ENCODE data around the gene RBM10. TPM values are rescaled to one million over a fixed set of nuclear protein-coding genes. Genes with fewer than 3 reads are reported as not detected.

RBM10 gene
- total RNA-seq, 1 donor from 2014 or later = 34.5 TPM

- no peak for DNase-seq (ENCODE audit: low read depth)
- Histone ChIP-seq H3K4me3 (ENCODE audit: low read depth, low read length) (no peak overlapping the region), H3K36me3 (ENCODE audit: control insufficient read depth, insufficient read depth, low read length) (peaks cover 2% of the 10 kb centered on the region), H3K27me3 (ENCODE audit: control insufficient read depth, insufficient read depth, low read length) (no peaks in the 10 kb centered on the region)
- TF ChIP-seq, protein P1, sequence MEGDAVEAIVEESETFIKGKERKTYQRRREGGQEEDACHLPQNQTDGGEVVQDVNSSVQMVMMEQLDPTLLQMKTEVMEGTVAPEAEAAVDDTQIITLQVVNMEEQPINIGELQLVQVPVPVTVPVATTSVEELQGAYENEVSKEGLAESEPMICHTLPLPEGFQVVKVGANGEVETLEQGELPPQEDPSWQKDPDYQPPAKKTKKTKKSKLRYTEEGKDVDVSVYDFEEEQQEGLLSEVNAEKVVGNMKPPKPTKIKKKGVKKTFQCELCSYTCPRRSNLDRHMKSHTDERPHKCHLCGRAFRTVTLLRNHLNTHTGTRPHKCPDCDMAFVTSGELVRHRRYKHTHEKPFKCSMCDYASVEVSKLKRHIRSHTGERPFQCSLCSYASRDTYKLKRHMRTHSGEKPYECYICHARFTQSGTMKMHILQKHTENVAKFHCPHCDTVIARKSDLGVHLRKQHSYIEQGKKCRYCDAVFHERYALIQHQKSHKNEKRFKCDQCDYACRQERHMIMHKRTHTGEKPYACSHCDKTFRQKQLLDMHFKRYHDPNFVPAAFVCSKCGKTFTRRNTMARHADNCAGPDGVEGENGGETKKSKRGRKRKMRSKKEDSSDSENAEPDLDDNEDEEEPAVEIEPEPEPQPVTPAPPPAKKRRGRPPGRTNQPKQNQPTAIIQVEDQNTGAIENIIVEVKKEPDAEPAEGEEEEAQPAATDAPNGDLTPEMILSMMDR (IDR thresholded peaks at IDR 0.05; ENCODE audit: insufficient read depth, low read length, poor library complexity, severe bottlenecking) = no peak
Measured at GRCh38 chrX:47196098-47196497, 51.1 kb downstream of the RBM10 start.

DNA sequence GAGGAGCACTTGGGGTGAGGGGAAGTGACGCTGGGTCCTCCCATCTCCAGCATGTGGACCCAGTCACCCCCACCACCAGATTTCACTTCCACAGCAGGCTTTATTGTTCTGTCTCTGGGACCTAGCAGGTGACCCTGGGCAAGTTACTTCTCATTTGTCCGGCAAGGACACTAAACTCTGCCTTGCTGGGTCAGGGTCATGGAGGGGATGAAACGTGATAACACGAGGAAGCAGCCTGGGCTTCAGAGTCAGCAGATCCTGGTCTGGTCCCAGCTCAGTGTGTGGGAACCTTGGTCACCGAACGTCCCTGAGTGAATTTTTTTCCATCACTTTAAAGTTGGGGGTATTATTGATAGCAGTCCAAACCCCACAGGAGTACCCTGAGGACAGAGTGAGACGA, 52.5 kb downstream of the RBM10 start:
- H3K36me3 ChIP-seq (ENCODE audit: control insufficient read depth, insufficient read depth, low read length) = peaks cover 4% of the 10 kb centered on the region
- H3K4me3 ChIP-seq (ENCODE audit: low read depth, low read length) = no peak overlapping the region
- no peak for DNase-seq (ENCODE audit: low read depth)

DNA sequence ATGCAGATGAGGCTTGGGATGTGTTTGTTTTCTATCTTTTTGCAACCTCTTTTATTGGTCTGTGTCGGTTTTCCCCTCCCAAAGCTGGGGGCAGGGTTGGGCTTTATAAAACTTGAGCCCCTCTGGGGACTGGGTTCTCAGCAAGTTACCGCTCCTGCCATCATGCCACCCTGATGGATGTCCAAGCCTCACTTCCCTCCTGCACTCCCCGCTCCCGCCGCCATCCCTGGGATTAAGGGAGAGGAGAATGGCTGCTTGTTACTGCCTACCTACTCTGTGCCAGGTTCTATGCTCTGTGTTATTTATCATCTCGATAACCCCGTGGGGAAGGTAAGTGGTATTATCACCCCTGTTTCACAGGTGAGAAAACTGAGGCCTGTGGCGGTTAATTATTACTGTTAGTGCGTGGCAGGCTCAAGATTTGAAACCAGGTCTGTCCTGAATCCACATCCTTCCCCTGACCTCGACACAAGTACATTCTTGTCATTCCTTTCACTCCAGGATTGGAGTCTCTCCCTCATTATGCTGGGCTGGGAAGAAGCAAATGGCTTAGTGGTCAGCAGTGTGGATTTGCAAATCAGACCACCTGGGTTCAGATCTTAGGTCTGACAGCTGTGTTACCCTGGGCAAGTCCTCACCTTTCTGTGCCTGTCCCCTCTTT, 53.1 kb downstream of the RBM10 start:
- TF ChIP-seq, protein P1 (IDR thresholded peaks at IDR 0.05; ENCODE audit: insufficient read depth, low read length, poor library complexity, severe bottlenecking) = no peak
- DNase-seq (ENCODE audit: low read depth) = no peak
- Histone ChIP-seq H3K36me3 (ENCODE audit: control insufficient read depth, insufficient read depth, low read length) (peaks cover 4% of the 10 kb centered on the region), H3K27me3 (ENCODE audit: control insufficient read depth, insufficient read depth, low read length) (no peaks in the 10 kb centered on the region), H3K4me3 (ENCODE audit: low read depth, low read length) (no peak overlapping the region)

More for the DNA sequence above, 52.5 kb downstream of the RBM10 start:
- TF ChIP-seq, protein P1 (IDR thresholded peaks at IDR 0.05; ENCODE audit: insufficient read depth, low read length, poor library complexity, severe bottlenecking) = no peak
- H3K27me3 ChIP-seq (ENCODE audit: control insufficient read depth, insufficient read depth, low read length) = no peaks in the 10 kb centered on the region

GRCh38 chrX:47198687-47199080, 53.7 kb downstream of the RBM10 start:
- no peak overlapping the region for H3K4me3 ChIP-seq (ENCODE audit: low read depth, low read length)
- TF ChIP-seq, protein P1 (IDR thresholded peaks at IDR 0.05; ENCODE audit: insufficient read depth, low read length, poor library complexity, severe bottlenecking) = no peak
- peaks cover 4% of the 10 kb centered on the region for H3K36me3 ChIP-seq (ENCODE audit: control insufficient read depth, insufficient read depth, low read length)
- no peak for DNase-seq (ENCODE audit: low read depth)
- H3K27me3 ChIP-seq (ENCODE audit: control insufficient read depth, insufficient read depth, low read length) = no peaks in the 10 kb centered on the region

DNA sequence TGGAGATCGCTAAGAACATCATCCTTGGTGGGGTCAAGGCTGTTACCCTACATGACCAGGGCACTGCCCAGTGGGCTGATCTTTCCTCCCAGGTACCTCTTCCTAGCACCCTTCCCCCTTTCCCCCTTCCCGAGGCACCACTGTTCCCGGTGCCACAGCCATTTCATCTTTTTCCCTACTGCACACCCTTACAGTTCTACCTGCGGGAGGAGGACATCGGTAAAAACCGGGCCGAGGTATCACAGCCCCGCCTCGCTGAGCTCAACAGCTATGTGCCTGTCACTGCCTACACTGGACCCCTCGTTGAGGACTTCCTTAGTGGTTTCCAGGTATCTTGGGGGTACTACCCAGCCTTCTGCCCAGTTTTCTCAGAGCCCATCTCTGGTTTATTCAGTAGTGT, 54.3 kb downstream of the RBM10 start:
- DNase-seq (ENCODE audit: low read depth) = no peak

More for the DNA sequence above, 54.3 kb downstream of the RBM10 start:
- H3K27me3 ChIP-seq (ENCODE audit: control insufficient read depth, insufficient read depth, low read length) = no peaks in the 10 kb centered on the region
- H3K4me3 ChIP-seq (ENCODE audit: low read depth, low read length) = no peak overlapping the region
- TF ChIP-seq, protein P1 (IDR thresholded peaks at IDR 0.05; ENCODE audit: insufficient read depth, low read length, poor library complexity, severe bottlenecking) = no peak
- H3K36me3 ChIP-seq (ENCODE audit: control insufficient read depth, insufficient read depth, low read length) = peaks cover 4% of the 10 kb centered on the region
